Activated CD8-positive, alpha-beta memory T cell treated with anti-CD3 and anti-CD28 coated beads, Interleukin-2, amount 50 U/mL, for 1 hour (primary cell): ENCODE measurements around the gene ITGB1BP2.
"Not testable (repeated sequence)": the region's sequence is repeated elsewhere in the genome, so short reads cannot be mapped to it uniquely, and the experiment has no call there.

ENCODE experiments used
- DNase-seq: peaks from one replicate; pipeline ENCODE4 v3.0.0-alpha.2; 2020; ENCODE audit errors: extremely low read depth

Gene ITGB1BP2

DNA sequence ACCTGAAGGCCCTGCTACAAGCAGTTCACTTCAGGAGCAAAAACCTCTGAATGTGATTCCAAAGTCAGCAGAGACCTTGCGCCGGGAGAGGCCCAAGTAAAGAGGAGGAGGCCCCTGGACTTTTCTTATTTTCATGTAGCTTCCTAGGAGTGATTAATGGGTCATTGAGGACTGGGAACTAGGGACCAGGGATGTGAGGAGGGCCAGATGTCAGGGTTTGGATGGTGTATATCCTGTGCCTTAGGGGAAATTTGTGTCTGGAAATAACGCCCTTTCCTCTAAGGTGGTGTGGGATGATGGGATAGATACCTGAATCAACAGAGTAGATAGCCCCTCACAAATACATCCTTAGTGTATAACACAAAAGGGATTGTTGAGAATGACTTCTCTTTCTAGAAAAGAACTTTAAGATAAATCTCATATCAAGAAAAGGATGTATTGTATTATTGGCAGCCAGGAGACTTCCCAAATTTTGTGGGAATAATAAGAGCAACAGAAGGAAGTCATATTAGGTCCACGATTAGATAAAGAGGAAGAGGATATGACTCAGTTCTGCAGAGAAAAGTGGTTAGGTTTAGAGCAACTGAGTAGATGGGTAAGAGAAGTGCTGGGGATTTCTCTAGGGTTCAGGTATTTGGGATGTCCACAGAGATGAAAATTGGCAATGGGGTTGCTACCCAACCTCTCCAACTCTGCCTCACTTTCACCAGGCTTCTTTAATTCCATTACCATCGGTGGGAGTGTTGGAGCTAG is 1.1 kb downstream of the ITGB1BP2 start:
- no peak for DNase-seq

DNA sequence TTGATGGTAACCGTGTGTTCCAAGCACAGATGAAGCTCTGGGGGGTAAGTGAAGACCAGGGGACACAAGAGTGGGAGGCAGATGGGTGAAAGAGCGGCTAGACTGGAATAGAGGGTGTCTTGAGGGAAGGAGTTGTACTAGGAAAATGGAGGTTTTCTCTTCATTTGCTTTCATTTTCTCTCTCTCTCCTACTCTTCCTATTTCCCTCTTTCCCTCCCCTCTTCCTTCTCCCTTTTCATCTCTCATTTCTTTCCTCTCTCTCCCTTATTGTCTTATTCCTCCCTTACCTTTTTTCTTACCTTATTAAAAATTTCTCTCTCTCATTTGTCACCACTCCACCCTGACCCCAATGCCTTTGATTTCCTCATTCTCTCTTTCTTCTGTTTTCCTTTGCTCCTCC is 3.0 kb downstream of the ITGB1BP2 start:
- no peak for DNase-seq

GRCh38 chrX:71315917-71316316 is 14.4 kb downstream of the ITGB1BP2 start:
- no peak for DNase-seq

DNA sequence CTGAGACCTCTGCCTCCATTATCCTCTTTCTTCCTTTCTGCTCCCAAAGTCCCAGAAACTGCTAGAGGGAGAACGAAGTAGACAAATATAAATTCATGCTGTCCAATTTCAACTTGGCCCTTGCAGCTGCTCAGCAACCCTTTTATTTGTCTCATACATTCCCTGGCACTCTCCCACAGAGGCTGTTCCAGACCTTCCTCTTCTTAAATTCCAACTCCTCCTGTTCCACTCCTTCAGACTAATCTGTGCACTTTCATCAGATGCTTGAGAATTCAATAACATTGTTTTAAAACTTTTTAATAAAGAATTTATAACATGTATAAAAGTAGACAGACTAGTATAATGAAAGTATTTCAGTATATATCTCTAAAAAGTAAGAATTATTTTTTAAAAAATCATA is 15.4 kb downstream of the ITGB1BP2 start:
- not testable (repeated sequence) for DNase-seq

DNA sequence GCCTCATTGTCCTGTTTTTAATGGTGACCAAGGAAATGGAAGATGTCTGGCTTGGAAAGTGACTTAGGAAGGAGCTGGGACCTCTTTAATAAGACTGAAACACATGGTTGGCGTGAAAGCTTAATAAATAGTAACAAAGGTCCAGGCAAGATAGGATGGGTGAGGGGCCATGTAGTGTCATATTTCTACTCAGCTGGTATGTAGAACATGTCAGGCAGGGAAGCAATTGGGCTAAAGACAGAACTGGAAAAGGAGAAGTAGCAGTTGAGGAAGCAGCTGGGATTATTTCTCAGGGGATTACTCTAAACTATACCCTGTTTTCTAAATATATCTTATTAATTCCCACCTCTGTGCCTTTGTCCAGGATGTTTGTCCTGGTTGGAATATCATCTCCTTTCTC is 18.6 kb downstream of the ITGB1BP2 start:
- no peak for DNase-seq

- DNase-seq = no peak
Measured at GRCh38 chrX:71321731-71322130, 20.2 kb downstream of the ITGB1BP2 start.

DNA sequence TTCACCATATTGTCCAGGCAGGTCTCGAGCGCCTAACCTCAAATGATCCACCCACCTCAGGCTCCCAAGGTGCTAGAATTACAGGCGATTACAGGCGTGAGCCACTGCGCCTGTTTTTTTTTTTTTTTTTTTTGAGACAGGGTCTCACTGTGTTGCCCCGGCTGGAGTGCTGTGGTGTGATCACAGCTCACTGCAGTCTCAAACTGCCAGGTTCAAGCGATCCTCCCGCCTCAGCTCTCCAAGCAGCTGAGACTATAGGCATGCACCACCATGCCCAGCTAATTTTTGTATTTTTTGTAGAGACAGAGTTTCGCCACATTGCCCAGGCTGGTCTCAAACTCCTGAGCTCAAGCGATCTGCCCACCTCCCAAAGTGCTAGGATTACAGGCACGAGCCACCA is 22.9 kb downstream of the ITGB1BP2 start:
- DNase-seq = not testable (repeated sequence)

DNA sequence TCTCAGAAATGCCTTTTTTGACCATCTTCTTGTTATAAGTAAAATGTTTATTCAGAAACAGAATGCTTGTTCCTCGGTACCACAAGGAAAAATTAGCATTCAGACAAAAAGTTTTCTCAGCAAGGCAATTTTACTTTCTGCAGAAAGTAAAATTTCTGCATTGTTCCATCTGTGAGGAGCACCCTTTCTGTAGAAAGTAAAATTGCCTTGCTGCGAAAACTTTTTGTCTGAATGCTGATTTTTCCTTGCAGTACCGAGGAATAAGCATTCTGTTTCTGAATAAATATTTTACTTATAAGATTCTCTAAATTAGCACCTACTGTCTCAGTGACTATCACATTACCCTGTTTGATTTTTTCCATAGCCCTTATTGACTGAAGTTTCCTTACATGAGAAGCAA is 24.8 kb downstream of the ITGB1BP2 start:
- no peak for DNase-seq

DNA sequence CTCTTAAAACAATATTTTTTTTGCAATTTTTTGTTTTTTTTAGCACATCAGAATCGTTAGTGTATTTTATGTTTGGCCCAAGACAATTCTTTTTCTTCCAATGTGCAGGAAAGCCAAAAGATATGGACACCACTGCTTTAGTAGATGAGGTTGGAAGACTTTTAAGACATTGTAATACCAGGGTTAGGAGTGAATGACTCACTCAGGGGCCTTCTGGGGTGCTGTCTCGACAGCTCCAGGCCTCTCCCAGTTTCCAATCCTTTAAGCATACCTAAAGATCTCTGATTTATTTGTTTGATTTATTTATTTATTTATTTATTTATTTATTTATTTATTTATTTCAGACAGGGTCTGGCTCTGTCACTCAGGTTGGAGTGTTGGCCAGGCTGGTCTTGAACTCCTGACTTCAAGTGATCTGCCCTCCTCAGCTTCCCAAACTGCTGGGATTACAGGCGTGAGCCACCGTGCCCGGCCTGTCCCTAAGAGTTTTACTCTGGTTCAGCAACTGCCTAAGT is 47.7 kb downstream of the ITGB1BP2 start:
- not testable (repeated sequence) for DNase-seq

GRCh38 chrX:71349867-71350266 is 48.3 kb downstream of the ITGB1BP2 start:
- not testable (repeated sequence) for DNase-seq

DNA sequence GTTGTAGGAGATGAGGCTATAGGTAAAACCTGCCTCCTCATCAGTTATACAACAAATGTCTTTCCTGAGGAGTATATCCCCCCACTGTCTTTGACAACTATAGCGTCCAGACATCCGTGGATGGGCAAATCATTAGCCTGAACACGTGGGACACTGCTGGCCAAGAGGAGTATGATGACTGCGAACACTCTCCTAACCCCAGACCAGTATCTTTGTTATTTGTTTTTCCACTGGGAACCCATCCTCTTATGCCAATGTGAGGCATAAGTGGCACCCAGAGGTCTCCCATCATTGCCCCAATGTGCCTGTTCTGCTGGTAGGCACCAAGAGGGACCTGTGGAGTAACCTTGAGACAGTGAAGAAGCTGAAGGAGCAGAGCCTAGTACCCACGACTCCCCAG is 50.9 kb downstream of the ITGB1BP2 start:
- not testable (repeated sequence) for DNase-seq
